GM21360 (cell line): ENCODE measurements around the gene UBA6.
"Not testable (repeated sequence)": the region's sequence is repeated elsewhere in the genome, so short reads cannot be mapped to it uniquely, and the experiment has no call there.

Source experiments
- ATAC-seq: cut with Tn5 transposase; IDR thresholded peaks from one replicate; pipeline ENCODE4 v1.9.1; 2021; ENCODE audit warnings: mild to moderate bottlenecking, moderate library complexity; ENCODE audit not compliant: unreplicated experiment

The UBA6 gene

GRCh38 chr4:67714248-67714583 lies 13.3 kb upstream of the UBA6 start:
- ATAC-seq: peak; percentile 77

DNA sequence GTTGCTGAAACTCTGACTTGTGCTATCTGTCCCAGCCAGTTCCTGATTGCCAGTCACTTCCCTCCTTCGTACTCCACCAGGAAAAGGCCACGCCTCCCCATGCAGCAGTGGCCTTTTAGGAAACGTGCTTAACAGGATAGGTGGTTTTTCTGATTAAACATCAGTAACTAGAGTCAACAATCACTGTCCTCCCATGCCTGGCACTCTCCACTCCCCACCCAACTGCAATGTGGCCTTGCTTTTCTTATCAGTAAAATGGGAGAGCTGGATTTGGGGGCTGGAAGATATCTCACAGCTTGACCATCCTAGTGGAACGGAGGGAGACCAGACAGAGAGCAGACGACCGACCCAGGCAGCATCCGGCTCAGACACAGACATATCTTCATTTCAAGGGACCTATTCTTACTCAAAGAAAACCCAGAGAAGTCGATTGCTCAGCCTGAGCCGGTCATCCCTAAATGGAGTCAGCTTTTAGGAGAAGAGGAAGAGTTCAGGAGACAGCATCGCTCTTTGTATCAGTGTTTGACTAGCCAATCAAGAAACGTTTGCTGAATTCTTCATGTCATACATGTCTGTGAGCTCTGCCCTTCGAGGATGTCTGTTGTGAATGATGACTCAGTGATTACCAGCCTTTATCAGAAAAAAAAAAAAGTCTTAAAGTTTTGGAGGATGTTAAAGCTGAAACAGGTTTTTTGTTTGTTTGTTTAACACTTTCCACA lies 12.7 kb upstream of the UBA6 start:
- no peak for ATAC-seq

DNA sequence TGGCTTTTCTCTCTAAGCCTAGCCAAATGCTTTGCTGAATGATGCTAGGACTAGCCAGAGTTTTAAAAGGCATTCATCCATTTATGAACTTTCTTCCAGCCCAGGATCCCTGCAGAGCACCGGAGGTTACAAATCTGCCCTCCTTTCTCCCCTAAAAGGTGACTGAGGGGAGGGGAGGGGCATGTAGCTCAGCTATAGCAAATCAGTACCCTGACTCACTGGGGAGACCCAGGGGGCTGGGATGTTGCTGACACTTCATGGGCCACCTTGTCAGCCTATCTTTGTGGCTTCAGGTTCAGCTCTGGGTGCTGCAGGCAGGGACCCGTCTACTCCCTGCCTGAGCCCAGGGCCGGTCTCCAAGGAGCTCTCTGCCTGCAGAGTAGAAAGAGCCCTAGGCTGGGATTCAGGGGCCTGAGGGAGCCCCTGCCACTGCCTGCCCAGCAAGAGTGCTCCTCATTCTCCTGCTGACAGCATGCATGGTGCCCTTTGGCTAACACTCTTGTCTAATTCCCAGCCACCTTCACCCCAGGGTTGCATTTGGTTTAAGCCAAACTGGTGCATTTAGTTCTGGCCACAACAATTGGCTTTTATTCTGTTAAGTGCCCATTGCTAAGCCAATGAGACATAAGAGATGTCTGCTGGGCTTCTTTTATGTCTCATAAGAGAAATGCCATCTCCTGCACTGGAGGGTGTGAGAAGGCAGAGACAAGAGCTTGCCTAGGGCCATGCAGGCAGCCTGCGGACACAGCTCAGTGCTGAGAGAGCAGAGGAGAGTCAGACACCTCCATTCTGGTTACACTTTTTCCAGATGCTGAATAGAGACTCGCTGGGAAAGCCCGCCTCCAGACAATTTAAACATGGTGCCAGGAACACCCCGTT lies 11.9 kb upstream of the UBA6 start:
- ATAC-seq: no peak

- ATAC-seq: no peak
These were observed 11.2 kb upstream of the UBA6 start for GRCh38 chr4:67712000-67712625.

DNA sequence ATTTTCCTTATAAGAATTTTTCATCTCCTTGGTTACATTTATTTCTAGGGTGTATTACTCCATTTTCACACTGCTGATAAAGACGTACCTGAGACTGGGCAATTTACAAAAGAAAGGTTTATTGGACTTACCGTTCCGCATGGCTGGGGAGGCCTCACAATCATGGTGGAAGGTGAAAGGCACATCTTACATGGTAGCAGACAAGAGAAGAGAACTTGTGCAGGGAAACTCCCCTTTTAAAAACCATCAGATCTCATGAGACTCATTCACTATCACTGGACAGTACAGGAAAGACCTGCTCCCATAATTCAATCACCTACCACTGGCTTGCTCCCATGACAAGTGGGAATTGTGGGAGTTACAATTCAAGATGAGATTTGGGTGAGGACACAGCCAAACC lies 5.7 kb upstream of the UBA6 start:
- ATAC-seq: not testable (repeated sequence)

GRCh38 chr4:67704843-67705242 lies 3.9 kb upstream of the UBA6 start:
- no peak for ATAC-seq

DNA sequence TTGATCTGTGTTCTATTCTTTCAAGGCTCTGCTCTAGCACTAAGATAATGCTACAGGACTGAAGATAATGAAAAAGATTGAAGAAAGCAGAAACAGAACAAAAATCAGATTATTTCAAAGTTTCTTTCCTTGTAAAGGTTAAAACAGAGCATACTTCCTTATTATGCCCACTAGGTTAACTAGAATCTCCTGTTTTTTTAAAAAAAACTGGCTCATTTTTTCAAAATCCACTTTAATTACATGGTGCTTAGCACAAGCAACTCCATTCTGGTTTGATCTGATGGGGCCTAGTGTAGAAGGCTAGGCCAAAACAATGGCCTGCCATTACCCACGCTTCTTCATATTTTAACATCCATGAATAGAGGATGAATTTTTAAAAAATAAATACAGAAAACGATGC lies 1.2 kb upstream of the UBA6 start:
- no peak for ATAC-seq

DNA sequence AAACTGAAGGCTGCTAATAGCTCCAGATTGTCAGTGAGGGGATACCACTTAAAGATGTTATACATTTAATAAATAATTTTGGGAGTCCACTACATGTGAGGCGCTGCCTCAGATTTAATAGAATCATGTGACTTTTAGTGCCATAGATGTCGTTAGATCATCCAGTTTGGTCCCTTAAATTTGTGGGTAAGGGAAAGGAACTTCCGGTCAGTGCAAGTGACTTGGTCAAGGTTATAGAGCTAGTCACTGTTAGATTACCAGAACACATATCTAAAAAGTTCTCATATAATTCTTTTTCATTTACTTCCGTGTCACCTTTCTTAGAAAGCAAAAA lies 529 bp upstream of the UBA6 start:
- ATAC-seq: no peak

DNA sequence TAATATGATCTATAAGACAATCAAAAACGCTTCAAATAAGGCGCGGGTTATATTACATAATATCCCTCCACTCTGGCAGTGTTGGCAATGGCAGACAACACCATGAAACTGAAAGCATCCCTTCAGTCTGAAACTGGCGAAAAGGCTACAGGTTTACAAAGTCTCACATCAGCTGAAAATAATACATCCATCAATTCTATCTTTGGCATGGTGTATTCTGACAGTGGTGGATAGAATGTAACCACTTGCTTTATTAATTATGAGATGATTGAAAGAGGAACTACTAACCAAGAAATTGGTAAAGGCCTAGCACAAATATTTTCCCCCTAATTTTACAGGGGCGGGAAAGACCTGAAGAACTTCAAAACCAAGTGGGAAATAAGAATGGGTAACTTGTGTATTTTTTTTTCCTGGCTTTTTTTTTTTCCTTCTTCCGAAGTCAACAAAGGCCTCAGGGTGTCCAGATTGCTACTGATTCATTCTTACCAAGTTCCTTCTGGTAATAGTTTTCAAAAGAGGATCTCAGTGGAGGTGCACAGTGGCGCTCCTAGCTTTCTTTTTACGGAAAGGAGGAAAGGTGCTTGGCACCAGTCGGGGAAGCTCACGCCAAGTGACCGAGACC lies 728 bp downstream of the UBA6 start:
- ATAC-seq: peak; percentile 9

- ATAC-seq: no peak
These were observed 1.4 kb downstream of the UBA6 start for GRCh38 chr4:67699603-67700002.

GRCh38 chr4:67697860-67698687 lies 2.9 kb downstream of the UBA6 start:
- no peak for ATAC-seq

- ATAC-seq: no peak
These were observed 4.9 kb downstream of the UBA6 start for GRCh38 chr4:67696061-67696460.

DNA sequence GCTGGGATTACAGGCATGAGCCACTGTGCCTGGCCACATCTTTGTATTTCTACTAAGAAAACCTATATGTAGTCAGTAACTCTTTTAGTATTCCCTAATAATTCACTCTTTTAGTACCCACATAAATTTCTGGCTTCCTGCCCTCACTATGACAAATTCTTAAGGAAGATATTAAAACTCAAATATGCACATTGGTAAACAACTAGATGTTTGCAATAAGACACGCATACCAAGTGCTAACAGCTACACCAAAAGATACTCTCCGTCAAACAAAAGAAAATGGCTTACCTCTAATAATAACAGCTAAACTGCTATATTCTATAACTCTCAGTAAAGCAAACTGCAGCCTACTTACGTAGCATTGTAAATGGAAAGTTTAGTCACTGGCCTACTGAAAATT lies 6.3 kb downstream of the UBA6 start:
- no peak for ATAC-seq

DNA sequence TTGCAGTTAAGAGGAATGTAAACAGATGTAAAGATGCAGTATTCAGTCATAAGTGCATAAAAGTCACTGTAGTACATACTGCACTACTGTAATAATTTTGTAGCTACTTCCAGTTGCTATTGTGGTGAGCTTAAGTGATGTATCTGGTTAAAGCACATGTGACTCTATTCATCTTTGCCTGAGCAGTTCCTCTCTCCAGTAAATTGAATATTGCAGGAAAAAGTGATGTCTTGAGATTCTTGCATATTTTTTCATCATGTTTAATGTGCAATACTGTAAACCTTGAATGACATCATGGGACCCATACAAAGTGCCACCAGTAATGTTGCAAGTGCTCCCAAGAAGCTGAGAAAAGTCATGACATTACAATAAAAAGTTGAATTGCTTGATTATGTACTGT lies 9.6 kb downstream of the UBA6 start:
- ATAC-seq: no peak

DNA sequence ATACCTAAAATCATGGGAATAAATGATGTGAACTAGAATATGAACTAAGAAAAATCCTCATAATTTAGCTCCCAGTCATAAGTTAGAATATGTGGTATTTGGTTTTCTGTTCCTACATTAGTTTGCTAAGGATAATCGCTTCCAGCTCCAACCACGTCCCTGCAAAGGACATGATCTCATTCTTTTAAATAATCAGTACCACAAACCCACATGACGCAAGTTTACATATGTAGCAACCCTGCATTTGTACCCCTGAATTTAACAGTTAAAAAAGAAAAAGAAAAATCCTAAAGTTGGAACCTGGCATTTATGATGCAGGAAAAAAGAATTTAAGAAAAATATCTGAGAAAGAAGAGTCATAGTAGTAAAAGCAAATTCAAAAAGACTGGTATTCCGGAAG lies 13.3 kb downstream of the UBA6 start:
- ATAC-seq: no peak

DNA sequence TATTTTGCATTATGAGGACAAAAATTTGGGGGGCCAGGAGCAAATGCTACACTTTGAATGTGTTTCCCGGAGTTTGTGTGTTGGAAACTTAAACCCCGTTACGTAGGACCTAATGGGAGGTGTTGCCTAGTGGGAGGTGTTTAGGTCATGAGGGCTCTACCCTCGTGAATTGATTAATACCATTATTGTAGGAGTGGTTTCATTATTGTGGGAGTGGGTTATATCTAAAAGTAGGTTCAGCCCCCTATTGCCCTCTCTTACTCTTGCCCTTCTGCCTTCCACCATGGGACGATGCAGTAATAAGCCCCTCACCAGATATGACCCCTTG lies 15.5 kb downstream of the UBA6 start:
- no peak for ATAC-seq

GRCh38 chr4:67684839-67685531 lies 16.0 kb downstream of the UBA6 start:
- no peak for ATAC-seq

DNA sequence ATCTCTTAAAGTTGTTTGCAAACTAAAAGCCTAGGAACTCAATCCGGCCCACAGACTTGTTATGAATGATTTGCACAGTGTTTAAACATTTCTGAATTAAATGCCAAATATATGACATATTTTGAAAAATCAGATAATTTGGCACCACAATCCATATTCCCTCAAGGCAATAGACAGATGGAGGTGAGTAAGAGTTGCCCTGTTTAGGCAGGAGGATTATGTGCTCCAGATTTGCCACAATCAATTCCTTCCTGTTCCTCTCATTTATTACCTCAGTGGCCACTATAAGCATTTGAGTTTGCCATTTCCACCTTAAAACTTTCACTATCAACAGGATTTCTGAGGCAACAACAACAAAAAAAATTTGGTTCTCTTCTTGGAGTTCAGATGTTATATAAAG lies 18.7 kb downstream of the UBA6 start:
- no peak for ATAC-seq

DNA sequence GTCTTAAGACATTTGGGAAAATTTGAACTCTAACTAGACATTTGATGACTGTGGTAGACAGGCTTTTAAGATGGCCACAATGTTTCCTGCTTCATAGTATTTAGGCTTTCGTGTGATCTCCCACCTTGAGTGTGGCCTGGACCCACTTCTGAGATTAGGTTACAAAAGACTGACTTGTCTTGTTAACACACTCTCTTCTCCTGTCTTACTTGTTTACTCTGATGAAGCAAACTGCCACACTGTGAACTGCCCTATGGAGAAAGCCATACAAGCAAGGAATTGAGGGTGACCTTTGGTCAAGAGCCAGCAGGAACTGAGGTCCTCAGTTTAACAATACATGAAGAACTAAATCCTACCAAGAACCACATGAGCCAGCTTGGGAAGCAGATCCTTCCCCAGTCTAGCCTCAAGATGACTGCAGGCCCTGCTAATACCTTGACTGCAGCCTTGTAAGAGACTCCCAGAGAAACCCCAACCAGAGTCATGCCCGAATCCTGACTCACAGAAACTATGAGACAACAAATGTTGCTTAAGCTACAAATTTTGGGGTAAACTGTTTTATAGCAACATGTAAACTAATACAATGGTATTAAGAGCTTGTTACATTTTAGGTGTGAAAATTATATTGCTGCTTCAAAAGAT lies 20.3 kb downstream of the UBA6 start:
- ATAC-seq: no peak

DNA sequence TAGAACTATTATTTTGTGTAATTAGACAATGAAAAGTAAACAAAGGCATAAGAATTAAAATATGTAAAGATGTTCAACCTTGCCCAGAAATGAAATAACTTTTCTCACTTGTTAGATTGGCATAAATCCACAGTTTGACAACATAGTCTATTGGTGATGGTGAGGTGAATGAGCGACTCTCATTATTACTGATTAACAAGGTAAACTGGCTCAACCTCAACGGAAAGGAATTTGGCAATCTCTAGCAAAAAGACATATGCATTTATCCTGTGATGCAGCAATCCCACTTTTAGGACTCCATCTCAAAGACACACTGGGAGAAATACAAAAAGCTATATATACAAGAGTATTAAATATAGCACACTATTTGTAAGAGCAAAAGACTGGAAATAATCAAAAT lies 22.3 kb downstream of the UBA6 start:
- no peak for ATAC-seq
